ENCODE results near the gene PRR5L.

GRCh38 chr11:36385121-36385970 lies 89.3 kb downstream of the PRR5L start:
- TF ChIP-seq CTCF (IDR thresholded peaks at IDR 0.05) (no peak), POLR2A (IDR thresholded peaks at IDR 0.05) (no peak), POLR2AphosphoS5 (IDR thresholded peaks at IDR 0.05) (no peak), EP300 (IDR thresholded peaks at IDR 0.05) (no peak)

All from sigmoid colon (tissue), 4 donors.